Stimulated activated CD4-positive, alpha-beta T cell treated with anti-CD3 and anti-CD28 coated beads, Interleukin-1b, Interleukin-23, amount 100 ng/mL, for 4 hours (primary cell): ENCODE data around the gene RAD51AP2.

Experiments
- DNase-seq, 2 donors: peaks; one replicate each; pipeline ENCODE4 v3.0.0-alpha.2; 2020; ENCODE audit warnings: low read depth in 2 of 2

Gene RAD51AP2

GRCh38 chr2:17470855-17471641 is 47.2 kb downstream of the RAD51AP2 start:
- no peak for DNase-seq

DNA sequence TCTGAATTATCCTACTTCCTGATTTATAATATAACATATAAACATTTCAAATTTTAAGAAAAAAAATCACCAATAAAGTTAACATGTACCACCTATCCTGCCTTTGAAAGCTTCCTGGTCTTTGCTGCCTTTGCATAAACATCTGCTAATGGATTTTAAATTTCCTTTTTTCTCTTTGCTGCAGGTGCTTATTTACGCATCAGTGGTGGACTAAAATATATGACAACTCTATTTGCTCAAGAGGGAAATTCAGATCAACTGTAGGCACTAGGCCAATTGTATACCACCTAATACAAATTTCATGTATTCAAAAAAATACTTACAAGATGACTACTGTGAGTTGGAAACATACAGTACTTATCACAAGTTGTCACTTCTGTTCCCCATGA is 57.2 kb downstream of the RAD51AP2 start:
- DNase-seq: no peak
